Effector memory CD4-positive, alpha-beta T cell (primary cell): ENCODE measurements around the gene NDRG4.

Source experiments
- DNase-seq, 3 donors: peaks; one replicate each; pipeline ENCODE4 v3.0.0-alpha.2; 2020
- H3K27ac ChIP-seq: 2 replicates; pipeline ENCODE4 v1.7.0; 2013; ENCODE audit warnings: mild to moderate bottlenecking, low read length, moderate library complexity; ENCODE audit not compliant: insufficient read depth, poor library complexity, severe bottlenecking
- H3K27me3 ChIP-seq: replicated peaks from 2 replicates; pipeline ENCODE4 v1.7.0; 2013; ENCODE audit warnings: mild to moderate bottlenecking, low read length; ENCODE audit not compliant: insufficient read depth, control insufficient read depth, poor library complexity, severe bottlenecking
- H3K36me3 ChIP-seq: 2 replicates; pipeline ENCODE4 v1.7.0; 2013; ENCODE audit warnings: mild to moderate bottlenecking, low read length, moderate library complexity; ENCODE audit not compliant: control insufficient read depth, insufficient read depth
- H3K4me1 ChIP-seq: 2 replicates; pipeline ENCODE4 v1.7.0; 2013; ENCODE audit warnings: low read length, mild to moderate bottlenecking; ENCODE audit not compliant: control insufficient read depth, insufficient read depth, poor library complexity, severe bottlenecking
- H3K4me3 ChIP-seq: 2 replicates; pipeline ENCODE4 v1.7.0; 2013; ENCODE audit warnings: low read length, low read depth, mild to moderate bottlenecking; ENCODE audit not compliant: insufficient read depth, poor library complexity, severe bottlenecking
- H3K9me3 ChIP-seq: 2 replicates; pipeline ENCODE4 v1.7.0; 2013; ENCODE audit warnings: mild to moderate bottlenecking, low read length, moderate library complexity; ENCODE audit not compliant: control insufficient read depth

NDRG4 gene

DNA sequence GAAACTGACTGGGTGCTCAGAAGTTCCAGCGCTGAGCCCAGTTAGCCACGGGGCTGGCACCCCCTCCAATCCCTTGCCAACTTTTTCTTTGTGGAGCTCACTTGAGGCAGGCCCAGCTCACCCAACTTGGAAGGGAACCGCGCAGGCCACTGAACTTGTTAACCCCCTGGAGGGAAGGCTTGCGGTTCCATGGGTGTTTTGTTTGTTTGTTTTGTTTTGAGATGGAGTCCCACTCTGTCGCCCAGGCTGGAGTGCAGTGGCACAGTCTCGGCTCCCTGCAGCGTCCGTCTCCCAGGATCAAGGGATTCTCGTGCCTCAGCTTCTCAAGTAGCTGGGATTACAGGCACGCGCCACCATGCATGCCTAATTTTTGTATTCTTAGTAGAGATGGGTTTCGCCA is 34.1 kb upstream of the NDRG4 start:
- DNase-seq = no peak
- H3K9me3 ChIP-seq = no peaks in the 10 kb centered on the region
- H3K4me3 ChIP-seq = no peak overlapping the region
- H3K27me3 ChIP-seq = peaks cover 27% of the 10 kb centered on the region
- no peaks in the 10 kb centered on the region for H3K4me1 ChIP-seq
- no peaks in the 10 kb centered on the region for H3K36me3 ChIP-seq
- H3K27ac ChIP-seq = no peak overlapping the region

- H3K27me3 ChIP-seq = peaks cover 27% of the 10 kb centered on the region
- H3K36me3 ChIP-seq = no peaks in the 10 kb centered on the region
- no peak overlapping the region for H3K27ac ChIP-seq
- H3K4me1 ChIP-seq = no peaks in the 10 kb centered on the region
- DNase-seq = no peak
- H3K4me3 ChIP-seq = no peak overlapping the region
- no peaks in the 10 kb centered on the region for H3K9me3 ChIP-seq
These were observed 33.5 kb upstream of the NDRG4 start for GRCh38 chr16:58466396-58466795.

GRCh38 chr16:58467905-58468304 is 32.0 kb upstream of the NDRG4 start:
- no peaks in the 10 kb centered on the region for H3K36me3 ChIP-seq
- H3K4me1 ChIP-seq = no peaks in the 10 kb centered on the region
- H3K4me3 ChIP-seq = no peak overlapping the region
- H3K9me3 ChIP-seq = no peaks in the 10 kb centered on the region
- DNase-seq = no peak
- no peak overlapping the region for H3K27ac ChIP-seq
- peaks cover 19% of the 10 kb centered on the region for H3K27me3 ChIP-seq

GRCh38 chr16:58471209-58471975 is 28.6 kb upstream of the NDRG4 start:
- peaks cover 2% of the 10 kb centered on the region for H3K27me3 ChIP-seq
- H3K4me1 ChIP-seq = no peaks in the 10 kb centered on the region
- no peak overlapping the region for H3K4me3 ChIP-seq
- no peaks in the 10 kb centered on the region for H3K36me3 ChIP-seq
- DNase-seq = no peak
- no peaks in the 10 kb centered on the region for H3K9me3 ChIP-seq
- H3K27ac ChIP-seq = no peak overlapping the region

GRCh38 chr16:58472266-58472665 is 27.7 kb upstream of the NDRG4 start:
- Histone ChIP-seq H3K4me3 (no peak overlapping the region), H3K36me3 (no peaks in the 10 kb centered on the region), H3K27me3 (no peaks in the 10 kb centered on the region), H3K4me1 (no peaks in the 10 kb centered on the region), H3K9me3 (no peaks in the 10 kb centered on the region), H3K27ac (no peak overlapping the region)
- DNase-seq = no peak

- H3K27ac ChIP-seq = no peak overlapping the region
- no peaks in the 10 kb centered on the region for H3K36me3 ChIP-seq
- no peak for DNase-seq
- no peak overlapping the region for H3K4me3 ChIP-seq
- no peaks in the 10 kb centered on the region for H3K9me3 ChIP-seq
- H3K4me1 ChIP-seq = no peaks in the 10 kb centered on the region
- no peaks in the 10 kb centered on the region for H3K27me3 ChIP-seq
These were observed 27.1 kb upstream of the NDRG4 start for GRCh38 chr16:58472827-58473226.

DNA sequence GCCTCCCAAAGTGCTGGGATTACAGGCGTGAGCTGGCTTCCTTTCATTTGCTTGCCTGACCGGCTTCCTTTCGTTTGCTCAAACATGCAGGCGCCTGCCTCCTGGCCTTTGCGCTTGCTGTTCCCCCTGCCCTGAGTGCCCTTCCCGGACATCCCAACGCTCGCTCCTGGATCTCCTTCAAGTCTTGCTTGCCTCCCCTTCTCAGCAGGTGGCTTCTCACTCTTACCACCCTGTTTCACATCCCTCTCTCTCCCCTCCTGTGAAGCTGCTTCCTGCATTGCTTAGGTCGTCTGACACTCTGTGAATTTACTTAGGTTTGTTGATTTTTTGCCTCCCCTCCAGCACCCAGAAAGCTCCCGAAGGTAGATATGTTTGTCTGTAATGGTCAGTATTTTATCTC is 25.6 kb upstream of the NDRG4 start:
- H3K27me3 ChIP-seq = no peaks in the 10 kb centered on the region
- no peak for DNase-seq
- H3K9me3 ChIP-seq = no peaks in the 10 kb centered on the region

DNA sequence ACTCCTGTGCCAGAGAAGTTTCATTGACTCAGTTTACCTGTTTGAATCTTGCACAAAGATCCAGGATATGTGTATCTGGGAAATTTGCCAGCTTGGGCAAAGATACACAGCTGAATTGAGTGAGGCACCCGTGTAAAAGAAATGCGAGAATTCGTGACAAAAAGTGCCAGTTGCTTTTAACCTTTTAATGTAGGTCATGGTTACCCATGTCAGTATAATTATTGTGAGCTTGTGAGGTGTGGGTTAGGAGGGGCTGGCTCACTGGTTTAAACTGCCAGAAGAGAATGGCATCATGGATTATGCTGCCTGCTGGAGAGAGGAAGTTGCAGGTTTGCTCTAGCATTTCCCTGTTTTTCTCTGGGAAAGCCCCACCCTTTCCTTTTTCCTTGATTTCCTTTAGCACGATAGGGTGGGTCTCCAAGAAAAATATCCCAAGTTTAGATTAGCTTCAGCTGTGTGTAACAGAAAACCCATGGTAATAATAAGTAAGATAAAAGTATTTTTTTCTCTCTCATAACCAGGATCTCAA is 24.8 kb upstream of the NDRG4 start:
- no peaks in the 10 kb centered on the region for H3K9me3 ChIP-seq
- H3K27me3 ChIP-seq = no peaks in the 10 kb centered on the region
- no peaks in the 10 kb centered on the region for H3K36me3 ChIP-seq
- no peak overlapping the region for H3K4me3 ChIP-seq
- DNase-seq = no peak
- H3K4me1 ChIP-seq = no peaks in the 10 kb centered on the region
- no peak overlapping the region for H3K27ac ChIP-seq

More for the DNA sequence above, 25.6 kb upstream of the NDRG4 start:
- Histone ChIP-seq H3K27ac (no peak overlapping the region), H3K4me1 (no peaks in the 10 kb centered on the region), H3K4me3 (no peak overlapping the region), H3K36me3 (no peaks in the 10 kb centered on the region)

- H3K4me1 ChIP-seq = no peaks in the 10 kb centered on the region
- no peak overlapping the region for H3K27ac ChIP-seq
- no peaks in the 10 kb centered on the region for H3K27me3 ChIP-seq
- no peaks in the 10 kb centered on the region for H3K9me3 ChIP-seq
- DNase-seq = no peak
- no peaks in the 10 kb centered on the region for H3K36me3 ChIP-seq
- no peak overlapping the region for H3K4me3 ChIP-seq
These were observed 23.2 kb upstream of the NDRG4 start for GRCh38 chr16:58476791-58477190.

- DNase-seq = no peak
- Histone ChIP-seq H3K27me3 (peaks cover 2% of the 10 kb centered on the region), H3K27ac (no peak overlapping the region), H3K4me1 (no peaks in the 10 kb centered on the region), H3K36me3 (no peaks in the 10 kb centered on the region), H3K9me3 (no peaks in the 10 kb centered on the region), H3K4me3 (no peak overlapping the region)
These were observed 21.5 kb upstream of the NDRG4 start for GRCh38 chr16:58478427-58478826.
